GM12878 (cell line): ENCODE measurements around the gene DST. TPM values are rescaled to one million over a fixed set of nuclear protein-coding genes. Genes with fewer than 3 reads are reported as not detected.

Experiments used
- ATAC-seq: fragments of 200-7000 bp; cut with Tn5 transposase; 3 replicates; pipeline ENCODE4 v1.9.1; 2020; ENCODE audit warnings: mild to moderate bottlenecking, moderate library complexity
- BruUV-seq: library from RNA; stranded (reverse); fragments of 400-500 nt; replicated peaks from 2 replicates; lab custom pipeline; 2021; lab: Mats Ljungman, UMichigan
- CTCF ChIA-PET: fragments of 300-600 bp; sonication (Branson Sonifier 250); formaldehyde crosslinking; extraction: SDS; loops from one replicate; lab custom pipeline; 2021; ENCODE audit warnings: inconsistent platforms; lab: Yijun Ruan, JAX
- POLR2A ChIA-PET: fragments of 350-600 bp; formaldehyde crosslinking; extraction: SDS; loops from one replicate; lab custom pipeline; 2021; ENCODE audit warnings: inconsistent platforms; lab: Charles Lee
- RAD21 ChIA-PET: fragments of 300-600 bp; sonication (Branson Sonifier 250); formaldehyde crosslinking; loops from one replicate; lab custom pipeline; 2023; ENCODE audit warnings: antibody characterized with exemption; ENCODE audit not compliant: unreplicated experiment; lab: Charles Lee
- SMC1A ChIA-PET: fragments of 300-600 bp; sonication (Branson Sonifier 250); formaldehyde crosslinking; loops from one replicate; lab custom pipeline; 2023; ENCODE audit not compliant: unreplicated experiment, uncharacterized antibody; lab: Charles Lee
- DNase-seq: peaks from one replicate; pipeline ENCODE4 v3.0.0-alpha.2; 2011; ENCODE audit warnings: low read depth, low spot score
- FAIRE-seq: peaks from 3 replicates; lab custom pipeline; 2011; peaks lifted over from hg19 to GRCh38; lab: Jason Lieb, UNC
- H2AFZ ChIP-seq: 2 replicates; pipeline ENCODE4 v1.6.0; 2011; ENCODE audit warnings: low read depth, low read length, control low read depth; ENCODE audit not compliant: control insufficient read depth
- H3K27ac ChIP-seq: 2 replicates; pipeline ENCODE4 v1.5.1; 2011; ENCODE audit warnings: control low read depth; ENCODE audit not compliant: control insufficient read depth, insufficient read depth
- H3K27me3 ChIP-seq, 2 experiments: replicated peaks in 1 of 2; 2 replicates each; pipeline versions ENCODE4 v1.6.0 to v1.6.1; 2011; ENCODE audit warnings: low read length in 1 of 2; ENCODE audit not compliant: control insufficient read depth in 2 of 2, insufficient read depth in 2 of 2
- H3K36me3 ChIP-seq, 2 experiments: 2 replicates each; pipeline ENCODE4 v1.5.1; 2011; ENCODE audit warnings: low read length in 1 of 2; ENCODE audit not compliant: control insufficient read depth in 2 of 2, insufficient read depth in 2 of 2
- H3K4me1 ChIP-seq: 2 replicates; pipeline ENCODE4 v1.6.1; 2011; ENCODE audit warnings: mild to moderate bottlenecking, low read length, moderate library complexity, mixed read lengths; ENCODE audit not compliant: control insufficient read depth, insufficient read depth
- H3K4me2 ChIP-seq: 2 replicates; pipeline ENCODE4 v1.6.0; 2011; ENCODE audit warnings: control low read depth; ENCODE audit not compliant: control insufficient read depth, insufficient read depth
- H3K4me3 ChIP-seq: fragments of 200-600 bp; sonication (generic); 2 replicates; pipeline ENCODE4 v1.5.1; 2016
- H3K79me2 ChIP-seq: 2 replicates; pipeline ENCODE4 v1.6.0; 2011; ENCODE audit warnings: low read length; ENCODE audit not compliant: control insufficient read depth, insufficient read depth
- H3K9ac ChIP-seq: 2 replicates; pipeline ENCODE4 v1.8.0; 2011; ENCODE audit warnings: low read length, control low read depth, mixed read lengths; ENCODE audit not compliant: control insufficient read depth, insufficient read depth
- H3K9me3 ChIP-seq: replicated peaks from 3 replicates; pipeline ENCODE4 v1.5.1; 2011; ENCODE audit warnings: mild to moderate bottlenecking, low read length; ENCODE audit not compliant: control insufficient read depth, insufficient read depth
- H4K20me1 ChIP-seq: 2 replicates; pipeline ENCODE4 v1.6.0; 2011; ENCODE audit not compliant: control insufficient read depth, insufficient read depth
- ASH2L ChIP-seq: fragments of 300-600, 200-600 bp; sonication (generic); IDR thresholded peaks from 2 replicates; pipeline ENCODE4 v1.6.1; 2017; ENCODE audit warnings: low read depth, mild to moderate bottlenecking, borderline replicate concordance
- BHLHE40 ChIP-seq, 2 experiments: fragments of 450-650 bp in 1 of 2; IDR thresholded peaks; 2 replicates each; pipeline ENCODE4 v1.6.1; 2011 to 2017; ENCODE audit warnings: low read depth in 2 of 2, borderline replicate concordance in 1 of 2, improper control_type of control experiment in 1 of 2, low read length in 1 of 2, mild to moderate bottlenecking in 1 of 2
- CEBPZ ChIP-seq: fragments of 150-350 bp; IDR thresholded peaks from 2 replicates; pipeline ENCODE4 v1.6.1; 2016; ENCODE audit warnings: low read depth, low read length
- ELK1 ChIP-seq: IDR thresholded peaks from 2 replicates; pipeline ENCODE4 v1.6.1; 2012; ENCODE audit warnings: low read depth, low read length, improper control_type of control experiment
- HDAC6 ChIP-seq: fragments of 200-600 bp; sonication (generic); IDR thresholded peaks from one replicate; pipeline ENCODE4 v1.8.0; 2017; ENCODE audit warnings: antibody characterized with exemption; ENCODE audit not compliant: unreplicated experiment
- IKZF2 ChIP-seq, 2 experiments: fragments of 450-650 bp; IDR thresholded peaks; 2 replicates each; pipeline ENCODE4 v1.6.1; 2017; ENCODE audit warnings: mild to moderate bottlenecking in 2 of 2, moderate library complexity in 2 of 2
- IRF3 ChIP-seq: fragments of 450-650 bp; IDR thresholded peaks from 2 replicates; pipeline ENCODE4 v1.6.1; 2014; ENCODE audit warnings: mild to moderate bottlenecking
- IRF5 ChIP-seq: fragments of 450-650 bp; IDR thresholded peaks from 2 replicates; pipeline ENCODE4 v1.6.1; 2017; ENCODE audit warnings: borderline replicate concordance
- POLR2AphosphoS2 ChIP-seq: IDR thresholded peaks from 2 replicates; pipeline ENCODE4 v1.6.1; 2011; ENCODE audit warnings: low read depth, mild to moderate bottlenecking, low read length, improper control_type of control experiment, moderate library complexity
- SPI1 ChIP-seq: IDR thresholded peaks from 2 replicates; pipeline ENCODE4 v1.6.1; 2011; ENCODE audit warnings: low read depth, mild to moderate bottlenecking, low read length, moderate library complexity, borderline replicate concordance; ENCODE audit not compliant: insufficient read depth
- TCF3 ChIP-seq: IDR thresholded peaks from 2 replicates; pipeline ENCODE4 v1.6.1; 2012; ENCODE audit warnings: low read depth, mild to moderate bottlenecking, low read length, borderline replicate concordance; ENCODE audit not compliant: insufficient read depth
- WRNIP1 ChIP-seq: IDR thresholded peaks from 2 replicates; pipeline ENCODE4 v1.6.1; 2011; ENCODE audit warnings: low read depth, low read length, improper control_type of control experiment, borderline replicate concordance
- WGBS: methylation state at CpG from one replicate; pipeline ENCODE4 v1.1.6; 2016; ENCODE audit warnings: low lambda C conversion rate; ENCODE audit not compliant: insufficient replicate concordance, insufficient coverage; ENCODE audit errors: missing lambda C conversion rate; 5-methylcytosine and 5-hydroxymethylcytosine counted together
- in situ Hi-C: fragments of 300-500 bp; cut with MboI; formaldehyde crosslinking; loops from 9 replicates; pipeline ENCODE4 v1.14.3; 2018; ENCODE audit warnings: mixed read lengths
- intact Hi-C: fragments of 100-400 bp; cut with micrococcal nuclease; formaldehyde crosslinking; loops from one replicate; pipeline ENCODE4 v1.14.2; 2022; ENCODE audit not compliant: unreplicated experiment
- polyA plus RNA-seq, 11 experiments: library from polyadenylated mRNA; depleted of rRNA in 4 of 11; unstranded in 6 of 11; stranded (reverse) in 5 of 11; fragments of >200 nt; fragmentation: Nextera tagmentation in 4 of 11; fragmentation: Illumina TruSeq in 1 of 11; extraction: Ambion mirVana in 4 of 11; extraction: Trizol in 1 of 11; gene quantifications; 1 replicate in 1 of 11; 2 replicates in 10 of 11; pipeline versions ENCODE4 v1.2.1 to v1.2.3, GENCODE V29; 2011 to 2016; ENCODE audit warnings: inconsistent platforms in 2 of 11, missing spikeins in 2 of 11, low read depth in 1 of 11
- total RNA-seq, 4 experiments: library from RNA; depleted of rRNA in 3 of 4; stranded (reverse); fragments of >200 nt in 3 of 4; fragmentation: Illumina TruSeq in 1 of 4; extraction: Trizol in 1 of 4; gene quantifications; 2 replicates each; pipeline versions ENCODE4 v1.2.1 to v1.2.3, GENCODE V29; 2013 to 2021
- TF ChIP-seq, protein P1 (sequence below): IDR thresholded peaks from 2 replicates; pipeline ENCODE4 v1.6.1; 2012; ENCODE audit warnings: low read length, inconsistent platforms

DST gene
- total and polyA plus RNA-seq, 10 of the 15 experiments (the other 5 are each of a cell fraction or from before 2014, with no cell fraction given): 32.1 to 156 (median 75.0) TPM

- H3K27me3 ChIP-seq: no peaks in the 10 kb centered on the region
- FAIRE-seq (no peak), ATAC-seq (no peak), DNase-seq (no peak)
- ChIA-PET RAD21 (no interaction called here), SMC1A (no interaction called here), CTCF (interaction anchor here (1.2 to 3.2 kb wide), 3 partner anchors 11 to 27 kb away, joined by 5 to 10 read pairs (median 5); no protein-coding TSS in a partner anchor), POLR2A (interaction anchor here (1.0 kb wide), 1 partner anchor 22 kb away, joined by 3 read pairs; no protein-coding TSS in a partner anchor)
- H3K4me2 ChIP-seq: no peak overlapping the region
- no TSS peak for BruUV-seq
- H2AFZ ChIP-seq: no peak overlapping the region
- H3K36me3 ChIP-seq: peaks cover 2 to 20% of the 10 kb centered on the region in 2 experiments; a peak in 3 of 4 replicates
- no peaks in the 10 kb centered on the region; the same call in 2 of the 3 replicates for H3K9me3 ChIP-seq
- no peak overlapping the region for H3K27ac ChIP-seq
- intact Hi-C loops (no loop called here), in situ Hi-C loops (no loop called here)
- no peaks in the 10 kb centered on the region for H3K79me2 ChIP-seq
- H4K20me1 ChIP-seq: peaks cover 3% of the 10 kb centered on the region; the same call in 1 of the 2 replicates
- H3K4me1 ChIP-seq: no peaks in the 10 kb centered on the region
- 100% methylated on average over 1 of the region's 1 CpG for WGBS
- H3K9ac ChIP-seq: no peak overlapping the region
- no peak overlapping the region for H3K4me3 ChIP-seq
- TF ChIP-seq ELK1: no peak
- no peak for TF ChIP-seq TCF3
- TF ChIP-seq ASH2L: no peak
- TF ChIP-seq, protein P1, sequence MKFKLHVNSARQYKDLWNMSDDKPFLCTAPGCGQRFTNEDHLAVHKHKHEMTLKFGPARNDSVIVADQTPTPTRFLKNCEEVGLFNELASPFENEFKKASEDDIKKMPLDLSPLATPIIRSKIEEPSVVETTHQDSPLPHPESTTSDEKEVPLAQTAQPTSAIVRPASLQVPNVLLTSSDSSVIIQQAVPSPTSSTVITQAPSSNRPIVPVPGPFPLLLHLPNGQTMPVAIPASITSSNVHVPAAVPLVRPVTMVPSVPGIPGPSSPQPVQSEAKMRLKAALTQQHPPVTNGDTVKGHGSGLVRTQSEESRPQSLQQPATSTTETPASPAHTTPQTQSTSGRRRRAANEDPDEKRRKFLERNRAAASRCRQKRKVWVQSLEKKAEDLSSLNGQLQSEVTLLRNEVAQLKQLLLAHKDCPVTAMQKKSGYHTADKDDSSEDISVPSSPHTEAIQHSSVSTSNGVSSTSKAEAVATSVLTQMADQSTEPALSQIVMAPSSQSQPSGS: no peak
- TF ChIP-seq IKZF2 (IDR thresholded peaks at IDR 0.05): no peak
- TF ChIP-seq CEBPZ: no peak
- no peak for TF ChIP-seq WRNIP1
- TF ChIP-seq SPI1: no peak
- TF ChIP-seq IRF5: no peak
- TF ChIP-seq HDAC6: no peak
- no peak for TF ChIP-seq BHLHE40 (IDR thresholded peaks at IDR 0.05; ENCODE audit: borderline replicate concordance in 1 of 2, low read depth in 2 of 2, low read length in 1 of 2)
- TF ChIP-seq IRF3: no peak
- no peak for TF ChIP-seq POLR2AphosphoS2
These were observed 122.5 kb downstream of the DST start for GRCh38 chr6:56520218-56520617.
